Chondrocyte (in vitro differentiated cells): ENCODE measurements around the gene SCARB1. TPM values are rescaled to one million over a fixed set of nuclear protein-coding genes. Genes with fewer than 3 reads are reported as not detected.
A peak's percentile ranks its signal among the peaks of the same experiment; 100 is the strongest.

Experiments used
- DNase-seq: peaks from one replicate; pipeline ENCODE4 v3.0.0; 2021; ENCODE audit warnings: mixed read lengths, low spot score
- H3K27ac Mint-ChIP-seq: one replicate; pipeline ENCODE4 v1.8.0; 2021; ENCODE audit warnings: mild to moderate bottlenecking, moderate library complexity, mixed read lengths; ENCODE audit not compliant: unreplicated experiment
- H3K27me3 Mint-ChIP-seq: 2 replicates; pipeline ENCODE4 v1.8.0; 2021; ENCODE audit warnings: low read depth, mixed read lengths
- H3K36me3 Mint-ChIP-seq: 2 replicates; pipeline ENCODE4 v1.8.0; 2021; ENCODE audit warnings: low read depth, mixed read lengths
- H3K4me1 Mint-ChIP-seq: 2 replicates; pipeline ENCODE4 v1.8.0; 2021; ENCODE audit warnings: low read depth, mild to moderate bottlenecking, mixed read lengths
- H3K4me3 Mint-ChIP-seq: one replicate; pipeline ENCODE4 v1.8.0; 2021; ENCODE audit warnings: mild to moderate bottlenecking, moderate library complexity, mixed read lengths; ENCODE audit not compliant: unreplicated experiment
- H3K9me3 Mint-ChIP-seq: 2 replicates; pipeline ENCODE4 v1.8.0; 2021; ENCODE audit warnings: low read depth, mixed read lengths
- total RNA-seq: library from RNA; stranded (reverse); gene quantifications from 3 replicates; pipeline ENCODE4 v1.2.1, GENCODE V29; 2021
- TF ChIP-seq, protein P1 (sequence below): fragments of 200-600 bp; sonication (generic); IDR thresholded peaks from 2 replicates; pipeline ENCODE4 v1.5.0; 2021; ENCODE audit warnings: antibody characterized with exemption, mild to moderate bottlenecking, moderate library complexity

The SCARB1 gene
- total RNA-seq, 1 donor from 2014 or later = 20.1 TPM

DNA sequence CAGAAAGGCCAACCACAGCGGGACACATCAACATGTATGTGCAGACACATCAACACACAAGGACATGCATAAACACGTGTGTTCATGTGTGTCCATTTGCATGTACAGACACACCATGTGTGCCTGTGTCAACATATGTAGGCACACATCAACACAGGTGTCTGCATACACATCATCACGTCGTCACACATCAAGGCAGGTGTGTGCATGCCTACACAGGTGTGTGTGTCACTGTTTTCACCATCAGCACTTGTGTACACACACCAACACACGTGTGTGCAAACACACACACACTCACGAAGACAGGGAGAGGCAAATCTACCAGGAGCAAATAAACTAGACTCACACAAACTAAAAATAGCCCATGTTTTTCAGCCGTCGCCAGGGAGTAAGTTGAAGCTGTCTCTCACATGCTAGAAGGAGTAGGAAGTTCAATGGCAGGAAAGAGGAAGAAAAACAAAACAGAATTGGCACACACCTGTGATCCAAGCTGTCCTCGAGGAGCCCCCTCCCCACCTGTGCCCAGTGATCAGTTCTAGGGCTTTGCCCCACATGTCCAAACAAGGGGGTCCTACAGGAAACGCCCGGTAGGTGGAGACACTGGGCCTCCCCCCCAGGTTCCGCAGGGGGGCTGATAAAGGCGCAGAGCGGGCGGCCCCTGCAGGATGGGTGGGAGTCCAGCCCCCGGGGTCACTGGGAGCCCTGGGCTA is 7.4 kb downstream of the SCARB1 start:
- no peaks in the 10 kb centered on the region for H3K9me3 Mint-ChIP-seq
- H3K27ac Mint-ChIP-seq = peak overlapping the region; percentile 7
- no peak for DNase-seq
- TF ChIP-seq, protein P1, sequence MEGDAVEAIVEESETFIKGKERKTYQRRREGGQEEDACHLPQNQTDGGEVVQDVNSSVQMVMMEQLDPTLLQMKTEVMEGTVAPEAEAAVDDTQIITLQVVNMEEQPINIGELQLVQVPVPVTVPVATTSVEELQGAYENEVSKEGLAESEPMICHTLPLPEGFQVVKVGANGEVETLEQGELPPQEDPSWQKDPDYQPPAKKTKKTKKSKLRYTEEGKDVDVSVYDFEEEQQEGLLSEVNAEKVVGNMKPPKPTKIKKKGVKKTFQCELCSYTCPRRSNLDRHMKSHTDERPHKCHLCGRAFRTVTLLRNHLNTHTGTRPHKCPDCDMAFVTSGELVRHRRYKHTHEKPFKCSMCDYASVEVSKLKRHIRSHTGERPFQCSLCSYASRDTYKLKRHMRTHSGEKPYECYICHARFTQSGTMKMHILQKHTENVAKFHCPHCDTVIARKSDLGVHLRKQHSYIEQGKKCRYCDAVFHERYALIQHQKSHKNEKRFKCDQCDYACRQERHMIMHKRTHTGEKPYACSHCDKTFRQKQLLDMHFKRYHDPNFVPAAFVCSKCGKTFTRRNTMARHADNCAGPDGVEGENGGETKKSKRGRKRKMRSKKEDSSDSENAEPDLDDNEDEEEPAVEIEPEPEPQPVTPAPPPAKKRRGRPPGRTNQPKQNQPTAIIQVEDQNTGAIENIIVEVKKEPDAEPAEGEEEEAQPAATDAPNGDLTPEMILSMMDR = peak; percentile 38
- H3K27me3 Mint-ChIP-seq = no peaks in the 10 kb centered on the region
- H3K4me1 Mint-ChIP-seq = peaks cover 11% of the 10 kb centered on the region
- H3K4me3 Mint-ChIP-seq = no peak overlapping the region
- no peaks in the 10 kb centered on the region for H3K36me3 Mint-ChIP-seq

DNA sequence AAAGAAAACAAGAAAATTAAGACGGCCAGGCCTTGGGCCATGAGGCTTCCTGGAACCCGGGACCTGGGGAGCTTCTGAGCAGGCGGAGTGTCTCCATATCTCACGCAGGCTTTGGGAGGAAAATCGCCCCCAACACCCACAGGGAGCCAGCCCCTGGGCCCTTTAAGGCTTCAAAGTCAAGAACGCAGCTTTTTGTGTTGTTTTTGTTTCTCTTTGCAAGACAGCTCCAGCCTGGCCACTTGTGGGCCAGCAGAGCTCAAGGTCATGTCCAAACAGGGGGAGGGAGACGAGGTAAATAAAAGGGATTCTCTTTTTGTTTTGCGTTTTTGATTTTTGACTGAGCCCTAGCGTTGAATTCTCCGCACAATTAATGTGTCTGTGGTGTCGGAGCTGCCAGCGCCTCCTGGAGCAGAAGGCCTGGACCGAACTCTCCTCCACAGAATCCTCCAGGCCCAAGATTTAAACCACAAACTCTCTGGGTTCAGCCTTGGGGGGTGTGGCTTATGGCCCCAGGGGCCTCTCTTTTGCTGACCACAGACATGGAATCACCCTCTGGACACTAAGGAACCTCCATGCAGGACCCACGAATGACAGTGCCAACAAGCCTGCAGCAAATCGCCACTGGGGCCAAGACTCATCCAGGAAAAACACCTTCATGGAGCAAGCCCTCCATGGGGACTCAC is 8.2 kb downstream of the SCARB1 start:
- Mint-ChIP-seq H3K4me3 (no peak overlapping the region), H3K27ac (no peak overlapping the region), H3K4me1 (peaks cover 9% of the 10 kb centered on the region), H3K36me3 (no peaks in the 10 kb centered on the region), H3K9me3 (no peaks in the 10 kb centered on the region), H3K27me3 (no peaks in the 10 kb centered on the region)
- TF ChIP-seq, protein P1 = no peak
- DNase-seq = no peak

DNA sequence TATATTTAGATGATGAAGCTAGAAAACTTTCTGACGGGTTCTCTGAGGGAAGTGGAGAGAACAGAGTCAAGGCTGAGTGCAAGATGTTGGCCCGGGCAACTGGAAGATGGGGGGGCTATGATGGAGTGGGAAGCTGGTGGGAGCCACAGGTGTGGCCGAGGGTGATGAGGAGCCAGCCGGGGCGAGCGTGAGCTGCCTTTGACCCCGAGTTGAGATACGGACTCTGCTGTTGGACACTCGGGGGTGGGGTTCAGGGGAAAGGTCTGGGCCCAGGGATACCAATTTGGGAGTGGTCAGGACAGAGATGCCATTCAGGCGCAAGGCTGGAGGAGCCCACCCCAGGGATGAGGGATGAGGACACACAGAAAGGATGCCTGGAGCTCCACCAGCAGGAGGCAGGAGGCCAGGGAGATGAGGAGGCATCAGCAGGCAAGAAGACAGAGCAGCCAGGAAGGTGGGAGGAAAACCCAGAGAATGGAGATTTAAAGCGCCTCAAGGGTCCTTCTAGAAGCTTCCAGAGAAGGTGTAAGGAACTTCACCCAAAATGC is 9.0 kb downstream of the SCARB1 start:
- H3K27me3 Mint-ChIP-seq = no peaks in the 10 kb centered on the region
- no peaks in the 10 kb centered on the region for H3K36me3 Mint-ChIP-seq
- H3K4me1 Mint-ChIP-seq = peaks cover 9% of the 10 kb centered on the region
- no peaks in the 10 kb centered on the region for H3K9me3 Mint-ChIP-seq
- no peak overlapping the region for H3K4me3 Mint-ChIP-seq
- TF ChIP-seq, protein P1 = no peak
- H3K27ac Mint-ChIP-seq = no peak overlapping the region
- DNase-seq = no peak

DNA sequence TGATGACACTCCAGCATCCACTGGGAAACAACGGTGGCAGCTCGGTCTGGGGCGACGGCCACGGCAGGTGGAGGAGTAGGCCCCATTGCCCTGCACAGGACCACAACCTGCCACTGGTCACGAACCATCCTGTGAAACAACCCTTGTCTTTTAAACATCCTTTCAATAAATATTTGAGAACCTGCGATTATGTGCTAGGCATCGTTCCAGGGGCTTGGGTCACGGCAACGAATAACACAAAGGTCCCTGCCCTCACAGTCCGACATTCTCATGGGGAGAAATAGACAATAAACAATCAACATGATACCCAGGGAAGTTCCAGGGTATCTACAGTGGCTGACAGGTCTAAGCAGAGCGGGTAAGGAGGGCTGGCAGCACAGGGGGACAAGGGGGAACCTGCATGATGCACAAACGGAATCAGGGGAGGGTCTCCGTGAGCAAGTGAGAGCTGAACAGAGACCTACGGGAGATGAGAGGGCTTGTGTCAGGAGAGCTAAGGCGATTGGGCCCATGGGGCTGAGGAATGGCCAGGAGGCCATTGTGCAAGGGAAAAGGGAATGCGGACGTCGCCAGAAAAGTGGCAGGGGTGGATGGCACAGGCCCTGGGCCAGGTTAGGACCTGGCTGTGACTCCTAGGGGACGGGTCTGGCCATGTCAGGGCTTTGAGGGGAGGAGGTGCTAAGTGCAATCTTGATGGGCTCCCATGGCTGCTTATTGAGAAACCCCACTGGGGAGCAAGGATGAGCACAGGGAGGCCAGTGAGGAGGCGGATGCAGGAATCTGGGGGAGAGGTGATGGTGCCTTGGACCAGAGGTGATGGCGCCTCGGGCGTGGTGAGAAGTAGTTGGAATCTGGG is 9.7 kb downstream of the SCARB1 start:
- TF ChIP-seq, protein P1 = no peak
- no peak for DNase-seq
- no peak overlapping the region for H3K4me3 Mint-ChIP-seq
- no peaks in the 10 kb centered on the region for H3K9me3 Mint-ChIP-seq
- H3K36me3 Mint-ChIP-seq = no peaks in the 10 kb centered on the region
- no peak overlapping the region for H3K27ac Mint-ChIP-seq
- H3K27me3 Mint-ChIP-seq = no peaks in the 10 kb centered on the region
- H3K4me1 Mint-ChIP-seq = peaks cover 9% of the 10 kb centered on the region

DNA sequence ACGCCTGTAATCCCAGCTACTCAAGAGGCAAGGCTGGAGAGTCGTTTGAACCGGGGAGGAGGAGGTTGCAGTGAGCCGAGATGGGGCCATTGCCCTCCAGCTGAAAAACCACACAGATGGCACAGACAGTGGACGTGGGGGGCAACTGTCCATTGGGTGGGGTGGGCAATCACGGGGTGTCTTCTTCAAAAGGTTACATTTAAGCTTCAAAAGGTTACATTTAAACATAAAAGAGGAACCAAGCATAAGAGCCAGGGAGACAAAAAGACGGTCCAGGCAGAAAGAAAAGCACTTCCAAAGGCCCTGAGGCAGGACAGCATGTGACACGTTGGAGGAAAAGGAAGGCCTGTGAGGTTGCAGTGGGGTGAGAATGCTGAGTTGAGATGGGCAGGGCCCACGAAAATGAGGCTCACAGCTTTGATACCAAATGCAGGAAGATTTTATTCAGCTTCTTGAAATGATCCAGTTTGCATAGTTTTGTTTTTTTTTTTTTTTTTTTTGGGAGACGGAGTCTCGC is 10.7 kb downstream of the SCARB1 start:
- Mint-ChIP-seq H3K4me3 (no peak overlapping the region), H3K4me1 (peaks cover 9% of the 10 kb centered on the region), H3K27ac (no peak overlapping the region), H3K27me3 (no peaks in the 10 kb centered on the region), H3K36me3 (no peaks in the 10 kb centered on the region), H3K9me3 (no peaks in the 10 kb centered on the region)
- TF ChIP-seq, protein P1 = no peak
- no peak for DNase-seq
